Peyer's patch (tissue), 4 donors: ENCODE data around the gene CACNA1A.

Experiments
- POLR2A ChIP-seq, 2 donors: fragments of 450-650 bp; IDR thresholded peaks; one replicate each; pipeline ENCODE4 v1.5.1; 2017; ENCODE audit warnings: antibody characterized with exemption in 2 of 2, mild to moderate bottlenecking in 2 of 2, moderate library complexity in 2 of 2
- TF ChIP-seq, protein P1 (sequence below), 6 experiments: fragments of 450-650 bp in 4 of 6; fragments of 200-600 bp in 2 of 6; sonication (generic) in 1 of 6; IDR thresholded peaks; one replicate each; pipeline ENCODE4 v1.5.1; 2017 to 2019; ENCODE audit warnings: antibody characterized with exemption in 6 of 6, mild to moderate bottlenecking in 3 of 6, moderate library complexity in 1 of 6

DNA sequence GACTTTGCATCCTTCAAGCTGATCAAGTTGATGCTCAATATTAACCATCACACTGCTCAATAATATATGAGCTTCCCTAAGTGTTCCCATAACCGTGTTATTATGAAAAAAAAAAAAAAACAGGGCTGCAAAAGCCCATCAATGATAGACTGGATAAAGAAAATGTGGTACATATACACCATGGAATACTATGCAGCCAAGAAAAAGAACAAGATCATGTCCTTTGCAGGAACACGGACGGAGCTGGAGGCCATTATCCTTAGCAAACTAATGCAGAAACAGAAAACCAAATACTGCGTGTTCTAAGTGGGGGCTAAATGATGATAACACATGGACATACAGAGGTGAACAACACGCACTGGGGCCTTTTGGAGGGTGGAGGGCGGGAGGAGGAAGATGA is 58.3 kb downstream of the CACNA1A start:
- TF ChIP-seq, protein P1, sequence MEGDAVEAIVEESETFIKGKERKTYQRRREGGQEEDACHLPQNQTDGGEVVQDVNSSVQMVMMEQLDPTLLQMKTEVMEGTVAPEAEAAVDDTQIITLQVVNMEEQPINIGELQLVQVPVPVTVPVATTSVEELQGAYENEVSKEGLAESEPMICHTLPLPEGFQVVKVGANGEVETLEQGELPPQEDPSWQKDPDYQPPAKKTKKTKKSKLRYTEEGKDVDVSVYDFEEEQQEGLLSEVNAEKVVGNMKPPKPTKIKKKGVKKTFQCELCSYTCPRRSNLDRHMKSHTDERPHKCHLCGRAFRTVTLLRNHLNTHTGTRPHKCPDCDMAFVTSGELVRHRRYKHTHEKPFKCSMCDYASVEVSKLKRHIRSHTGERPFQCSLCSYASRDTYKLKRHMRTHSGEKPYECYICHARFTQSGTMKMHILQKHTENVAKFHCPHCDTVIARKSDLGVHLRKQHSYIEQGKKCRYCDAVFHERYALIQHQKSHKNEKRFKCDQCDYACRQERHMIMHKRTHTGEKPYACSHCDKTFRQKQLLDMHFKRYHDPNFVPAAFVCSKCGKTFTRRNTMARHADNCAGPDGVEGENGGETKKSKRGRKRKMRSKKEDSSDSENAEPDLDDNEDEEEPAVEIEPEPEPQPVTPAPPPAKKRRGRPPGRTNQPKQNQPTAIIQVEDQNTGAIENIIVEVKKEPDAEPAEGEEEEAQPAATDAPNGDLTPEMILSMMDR (IDR thresholded peaks at IDR 0.05), result no peak
- TF ChIP-seq POLR2A (IDR thresholded peaks at IDR 0.05), result no peak
